Sigmoid colon (tissue), 4 donors: ENCODE measurements around the gene IDI1.

Experiments
- EP300 ChIP-seq, 4 donors: sonication (generic); formaldehyde crosslinking; IDR thresholded peaks; one replicate each; pipeline ENCODE4 v1.6.1; 2017; ENCODE audit warnings: antibody characterized with exemption in 4 of 4
- POLR2A ChIP-seq, 2 donors: fragments of 450-650 bp; IDR thresholded peaks; one replicate each; pipeline ENCODE4 v1.6.1; 2016; ENCODE audit warnings: antibody characterized with exemption in 2 of 2, mild to moderate bottlenecking in 2 of 2, moderate library complexity in 2 of 2
- POLR2AphosphoS5 ChIP-seq, 4 donors: sonication (generic); formaldehyde crosslinking; IDR thresholded peaks; one replicate each; pipeline ENCODE4 v1.6.1; 2017; ENCODE audit warnings: antibody characterized with exemption in 4 of 4
- TF ChIP-seq, protein P1 (sequence below), 4 experiments: fragments of 450-650 bp in 3 of 4; fragments of 200-600 bp in 1 of 4; IDR thresholded peaks; one replicate each; pipeline ENCODE4 v1.5.1; 2016 to 2019; ENCODE audit warnings: antibody characterized with exemption in 4 of 4, mild to moderate bottlenecking in 3 of 4, moderate library complexity in 2 of 4

DNA sequence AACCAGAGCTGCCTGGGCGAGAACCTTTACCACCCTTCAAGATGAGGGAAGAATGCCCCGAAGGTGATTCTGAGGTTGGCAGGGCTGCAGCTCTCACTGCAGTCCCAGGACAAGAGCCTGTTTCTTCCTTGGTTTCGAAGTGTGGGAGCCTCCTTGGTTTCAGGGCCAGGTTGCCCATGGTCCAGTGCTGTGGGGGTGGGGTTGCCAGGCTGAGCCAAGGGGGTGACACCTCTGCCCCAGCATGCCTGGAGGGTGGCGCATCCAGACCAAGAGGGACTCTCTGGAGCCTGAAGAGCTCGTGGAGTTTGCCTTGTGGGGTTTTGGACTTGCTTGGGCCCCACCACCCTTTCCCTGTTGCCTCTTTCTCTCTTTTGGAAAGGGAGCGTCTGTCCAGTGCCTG, 48.5 kb upstream of the IDI1 start:
- TF ChIP-seq, protein P1, sequence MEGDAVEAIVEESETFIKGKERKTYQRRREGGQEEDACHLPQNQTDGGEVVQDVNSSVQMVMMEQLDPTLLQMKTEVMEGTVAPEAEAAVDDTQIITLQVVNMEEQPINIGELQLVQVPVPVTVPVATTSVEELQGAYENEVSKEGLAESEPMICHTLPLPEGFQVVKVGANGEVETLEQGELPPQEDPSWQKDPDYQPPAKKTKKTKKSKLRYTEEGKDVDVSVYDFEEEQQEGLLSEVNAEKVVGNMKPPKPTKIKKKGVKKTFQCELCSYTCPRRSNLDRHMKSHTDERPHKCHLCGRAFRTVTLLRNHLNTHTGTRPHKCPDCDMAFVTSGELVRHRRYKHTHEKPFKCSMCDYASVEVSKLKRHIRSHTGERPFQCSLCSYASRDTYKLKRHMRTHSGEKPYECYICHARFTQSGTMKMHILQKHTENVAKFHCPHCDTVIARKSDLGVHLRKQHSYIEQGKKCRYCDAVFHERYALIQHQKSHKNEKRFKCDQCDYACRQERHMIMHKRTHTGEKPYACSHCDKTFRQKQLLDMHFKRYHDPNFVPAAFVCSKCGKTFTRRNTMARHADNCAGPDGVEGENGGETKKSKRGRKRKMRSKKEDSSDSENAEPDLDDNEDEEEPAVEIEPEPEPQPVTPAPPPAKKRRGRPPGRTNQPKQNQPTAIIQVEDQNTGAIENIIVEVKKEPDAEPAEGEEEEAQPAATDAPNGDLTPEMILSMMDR (IDR thresholded peaks at IDR 0.05) = no peak
- no peak for TF ChIP-seq POLR2A (IDR thresholded peaks at IDR 0.05)
- TF ChIP-seq EP300 (IDR thresholded peaks at IDR 0.05) = no peak
- no peak for TF ChIP-seq POLR2AphosphoS5 (IDR thresholded peaks at IDR 0.05)
